ENCODE measurements around the gene RNF207.

RNF207 gene

GRCh38 chr1:6185635-6186382, 20.1 kb upstream of the RNF207 start:
- peaks cover 11% of the 10 kb centered on the region for H3K27me3 ChIP-seq (ENCODE audit: control insufficient read depth, insufficient read depth, low read length)
- H3K4me1 ChIP-seq (ENCODE audit: control insufficient read depth, insufficient read depth, low read length): peaks cover 11% of the 10 kb centered on the region
- no peaks in the 10 kb centered on the region for H3K9me3 ChIP-seq (ENCODE audit: control insufficient read depth, insufficient read depth, low read length)
- peaks cover 18% of the 10 kb centered on the region for H3K36me3 ChIP-seq (ENCODE audit: control insufficient read depth, insufficient read depth, low read length)
- peak overlapping the region; percentile 9 for H3K9ac ChIP-seq (ENCODE audit: low read depth, low read length)
- no peak overlapping the region for H3K4me3 ChIP-seq (ENCODE audit: low read depth, low read length)

- Histone ChIP-seq H3K4me3 (ENCODE audit: low read depth, low read length) (no peak overlapping the region), H3K36me3 (ENCODE audit: control insufficient read depth, insufficient read depth, low read length) (peaks cover 38% of the 10 kb centered on the region), H3K9me3 (ENCODE audit: control insufficient read depth, insufficient read depth, low read length) (no peaks in the 10 kb centered on the region), H3K4me1 (ENCODE audit: control insufficient read depth, insufficient read depth, low read length) (peaks cover 8% of the 10 kb centered on the region), H3K9ac (ENCODE audit: low read depth, low read length) (no peak overlapping the region), H3K27me3 (ENCODE audit: control insufficient read depth, insufficient read depth, low read length) (no peaks in the 10 kb centered on the region)
Observed at GRCh38 chr1:6188466-6188865, 17.5 kb upstream of the RNF207 start.

- Histone ChIP-seq H3K9me3 (ENCODE audit: control insufficient read depth, insufficient read depth, low read length) (no peaks in the 10 kb centered on the region), H3K9ac (ENCODE audit: low read depth, low read length) (no peak overlapping the region), H3K36me3 (ENCODE audit: control insufficient read depth, insufficient read depth, low read length) (peaks cover 48% of the 10 kb centered on the region), H3K4me3 (ENCODE audit: low read depth, low read length) (no peak overlapping the region), H3K27me3 (ENCODE audit: control insufficient read depth, insufficient read depth, low read length) (no peaks in the 10 kb centered on the region), H3K4me1 (ENCODE audit: control insufficient read depth, insufficient read depth, low read length) (no peaks in the 10 kb centered on the region)
Observed at GRCh38 chr1:6191968-6192367, 14.0 kb upstream of the RNF207 start.

- peaks cover 26% of the 10 kb centered on the region for H3K36me3 ChIP-seq (ENCODE audit: control insufficient read depth, insufficient read depth, low read length)
- peaks cover 12% of the 10 kb centered on the region for H3K4me1 ChIP-seq (ENCODE audit: control insufficient read depth, insufficient read depth, low read length)
- no peaks in the 10 kb centered on the region for H3K27me3 ChIP-seq (ENCODE audit: control insufficient read depth, insufficient read depth, low read length)
- peak overlapping the region; percentile 97 for H3K4me3 ChIP-seq (ENCODE audit: low read depth, low read length)
- H3K9ac ChIP-seq (ENCODE audit: low read depth, low read length): peak overlapping the region; percentile 94
- no peaks in the 10 kb centered on the region for H3K9me3 ChIP-seq (ENCODE audit: control insufficient read depth, insufficient read depth, low read length)
Observed at GRCh38 chr1:6197746-6198427, 8.0 kb upstream of the RNF207 start.

- no peaks in the 10 kb centered on the region for H3K9me3 ChIP-seq (ENCODE audit: control insufficient read depth, insufficient read depth, low read length)
- peaks cover 12% of the 10 kb centered on the region for H3K4me1 ChIP-seq (ENCODE audit: control insufficient read depth, insufficient read depth, low read length)
- peak overlapping the region; percentile 94 for H3K9ac ChIP-seq (ENCODE audit: low read depth, low read length)
- no peaks in the 10 kb centered on the region for H3K27me3 ChIP-seq (ENCODE audit: control insufficient read depth, insufficient read depth, low read length)
- H3K4me3 ChIP-seq (ENCODE audit: low read depth, low read length): peak overlapping the region; percentile 97
- H3K36me3 ChIP-seq (ENCODE audit: control insufficient read depth, insufficient read depth, low read length): peaks cover 18% of the 10 kb centered on the region
Observed at GRCh38 chr1:6198646-6199297, 7.1 kb upstream of the RNF207 start.

GRCh38 chr1:6199298-6200187, 6.4 kb upstream of the RNF207 start, which contains the start of gene RPL22:
Gene RPL22, minus strand, starts transcription at chr1:6199595. Its CDS starts 22 bp downstream, at chr1:6199573.
- Histone ChIP-seq H3K36me3 (ENCODE audit: control insufficient read depth, insufficient read depth, low read length) (peaks cover 11% of the 10 kb centered on the region), H3K27me3 (ENCODE audit: control insufficient read depth, insufficient read depth, low read length) (no peaks in the 10 kb centered on the region), H3K9ac (ENCODE audit: low read depth, low read length) (peak within 1 kb of the TSS; percentile 94), H3K4me1 (ENCODE audit: control insufficient read depth, insufficient read depth, low read length) (peaks cover 12% of the 10 kb centered on the region), H3K4me3 (ENCODE audit: low read depth, low read length) (peak within 1 kb of the TSS; percentile 97), H3K9me3 (ENCODE audit: control insufficient read depth, insufficient read depth, low read length) (no peaks in the 10 kb centered on the region)

- peak overlapping the region; percentile 97 for H3K4me3 ChIP-seq (ENCODE audit: low read depth, low read length)
- H3K9me3 ChIP-seq (ENCODE audit: control insufficient read depth, insufficient read depth, low read length): no peaks in the 10 kb centered on the region
- peaks cover 12% of the 10 kb centered on the region for H3K4me1 ChIP-seq (ENCODE audit: control insufficient read depth, insufficient read depth, low read length)
- peak overlapping the region; percentile 94 for H3K9ac ChIP-seq (ENCODE audit: low read depth, low read length)
- H3K36me3 ChIP-seq (ENCODE audit: control insufficient read depth, insufficient read depth, low read length): peaks cover 8% of the 10 kb centered on the region
- H3K27me3 ChIP-seq (ENCODE audit: control insufficient read depth, insufficient read depth, low read length): no peaks in the 10 kb centered on the region
Observed at GRCh38 chr1:6200188-6200809, 5.6 kb upstream of the RNF207 start.

DNA sequence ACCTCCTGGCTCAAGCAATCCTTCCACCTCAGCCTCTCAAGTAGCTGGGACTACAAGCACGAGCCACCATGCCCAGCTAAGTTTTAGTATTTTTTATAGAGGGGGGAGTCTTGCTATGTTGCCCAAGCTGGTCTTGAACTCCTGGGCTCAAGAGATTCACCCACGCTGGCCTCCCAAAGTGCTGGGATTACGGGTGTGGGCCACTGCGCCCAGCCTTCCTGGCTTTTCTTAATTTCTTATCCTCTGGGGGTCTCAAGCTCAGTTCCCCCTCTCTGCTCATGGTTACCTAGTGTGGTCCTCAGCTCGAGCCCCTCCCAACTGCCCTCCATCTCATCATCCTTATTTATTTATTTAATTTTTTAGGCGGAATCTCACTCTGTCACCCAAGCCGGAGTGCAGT, 3.7 kb upstream of the RNF207 start:
- Histone ChIP-seq H3K9me3 (ENCODE audit: control insufficient read depth, insufficient read depth, low read length) (no peaks in the 10 kb centered on the region), H3K9ac (ENCODE audit: low read depth, low read length) (no peak overlapping the region), H3K4me1 (ENCODE audit: control insufficient read depth, insufficient read depth, low read length) (peaks cover 14% of the 10 kb centered on the region), H3K27me3 (ENCODE audit: control insufficient read depth, insufficient read depth, low read length) (peaks cover 10% of the 10 kb centered on the region), H3K4me3 (ENCODE audit: low read depth, low read length) (no peak overlapping the region), H3K36me3 (ENCODE audit: control insufficient read depth, insufficient read depth, low read length) (peaks cover 3% of the 10 kb centered on the region)

DNA sequence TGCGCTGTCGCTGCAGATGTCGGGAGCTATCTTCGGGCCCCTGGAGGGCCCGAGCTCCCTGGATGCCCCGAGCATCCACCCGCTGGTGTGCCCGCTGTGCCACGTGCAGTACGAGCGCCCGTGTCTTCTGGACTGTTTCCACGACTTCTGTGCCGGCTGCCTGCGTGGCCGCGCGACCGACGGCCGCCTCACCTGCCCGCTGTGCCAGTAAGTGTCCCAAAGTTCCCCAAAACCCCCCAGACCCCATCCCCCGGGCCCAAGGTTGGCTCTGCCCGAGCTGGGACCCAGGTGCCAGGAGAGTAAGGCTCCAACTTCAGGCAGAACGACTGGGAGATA, 569 bp downstream of the RNF207 start:
- Histone ChIP-seq H3K9ac (ENCODE audit: low read depth, low read length) (no peak overlapping the region), H3K9me3 (ENCODE audit: control insufficient read depth, insufficient read depth, low read length) (no peaks in the 10 kb centered on the region), H3K27me3 (ENCODE audit: control insufficient read depth, insufficient read depth, low read length) (peaks cover 21% of the 10 kb centered on the region), H3K4me1 (ENCODE audit: control insufficient read depth, insufficient read depth, low read length) (peaks cover 11% of the 10 kb centered on the region), H3K4me3 (ENCODE audit: low read depth, low read length) (peak overlapping the region; percentile 69), H3K36me3 (ENCODE audit: control insufficient read depth, insufficient read depth, low read length) (no peaks in the 10 kb centered on the region)

- H3K36me3 ChIP-seq (ENCODE audit: control insufficient read depth, insufficient read depth, low read length): no peaks in the 10 kb centered on the region
- H3K9me3 ChIP-seq (ENCODE audit: control insufficient read depth, insufficient read depth, low read length): no peaks in the 10 kb centered on the region
- peaks cover 11% of the 10 kb centered on the region for H3K4me1 ChIP-seq (ENCODE audit: control insufficient read depth, insufficient read depth, low read length)
- H3K27me3 ChIP-seq (ENCODE audit: control insufficient read depth, insufficient read depth, low read length): peaks cover 21% of the 10 kb centered on the region
- no peak overlapping the region for H3K9ac ChIP-seq (ENCODE audit: low read depth, low read length)
- peak overlapping the region; percentile 69 for H3K4me3 ChIP-seq (ENCODE audit: low read depth, low read length)
Observed at GRCh38 chr1:6207075-6207885, 1.4 kb downstream of the RNF207 start.

Data from iPS-15b (cell line).